Stimulated activated CD4-positive, alpha-beta T cell treated with anti-CD3 and anti-CD28 coated beads, Interleukin-15, amount 100 ng/mL, for 48 hours (primary cell): ENCODE measurements around the gene INO80B.
A peak's percentile ranks its signal among the peaks of the same experiment; 100 is the strongest.
"Not testable (repeated sequence)": the region's sequence is repeated elsewhere in the genome, so short reads cannot be mapped to it uniquely, and the experiment has no call there.

Experiments used
- DNase-seq, 2 donors: peaks; one replicate each; pipeline ENCODE4 v3.0.0-alpha.2; 2020; ENCODE audit warnings: low read depth in 2 of 2

The INO80B gene

DNA sequence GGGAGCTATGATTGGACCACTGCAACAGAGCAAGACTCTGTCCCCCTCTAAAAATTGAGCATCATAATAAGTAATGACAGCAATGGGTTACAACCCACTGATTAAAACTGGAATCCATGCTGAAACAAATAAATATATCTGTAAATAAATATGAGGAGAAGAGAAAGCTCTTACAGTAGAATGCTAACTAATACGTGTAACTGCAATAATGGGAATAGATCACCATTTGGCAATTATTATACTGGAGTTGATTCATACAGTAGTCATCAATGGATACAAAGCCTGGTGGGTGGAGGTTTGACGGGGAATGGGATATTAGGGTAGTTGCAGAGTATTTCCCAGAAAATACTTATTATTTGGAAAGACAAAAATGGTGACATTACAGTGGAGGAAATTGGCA, 6.1 kb upstream of the INO80B start:
- DNase-seq, result no peak

GRCh38 chr2:74450570-74451190, 4.2 kb upstream of the INO80B start:
- DNase-seq, result no peak

DNA sequence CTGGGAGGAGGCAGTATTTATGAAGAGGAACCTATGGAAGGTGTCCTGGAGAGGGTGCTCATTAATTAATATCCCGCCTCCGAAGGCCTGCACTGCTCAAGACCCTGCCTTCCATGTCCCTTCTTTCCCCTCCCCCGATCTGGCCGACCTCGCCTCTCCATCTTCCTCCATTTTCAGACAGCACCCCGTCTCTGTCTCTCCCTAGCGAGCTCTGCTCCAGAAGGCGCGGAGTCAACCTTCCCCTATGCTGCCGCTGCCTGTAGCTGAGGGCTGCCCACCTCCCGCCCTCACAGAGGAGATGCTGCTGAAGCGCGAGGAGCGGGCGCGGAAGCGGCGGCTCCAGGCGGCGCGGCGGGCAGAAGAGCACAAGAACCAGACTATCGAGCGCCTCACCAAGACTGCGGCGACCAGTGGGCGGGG, 2.3 kb downstream of the INO80B start:
- no peak for DNase-seq

- DNase-seq, result peak; percentile 64 to 76
Measured at GRCh38 chr2:74457549-74458131, 2.8 kb downstream of the INO80B start.

- DNase-seq, result peak; percentile 99
Measured at GRCh38 chr2:74458132-74458937, 3.4 kb downstream of the INO80B start, which contains the start of gene WBP1. Gene WBP1 (plus strand): TSS chr2:74458438. CDS start chr2:74458603, 165 bp downstream.

- no peak for DNase-seq
Measured at GRCh38 chr2:74458938-74459363, 4.1 kb downstream of the INO80B start.

DNA sequence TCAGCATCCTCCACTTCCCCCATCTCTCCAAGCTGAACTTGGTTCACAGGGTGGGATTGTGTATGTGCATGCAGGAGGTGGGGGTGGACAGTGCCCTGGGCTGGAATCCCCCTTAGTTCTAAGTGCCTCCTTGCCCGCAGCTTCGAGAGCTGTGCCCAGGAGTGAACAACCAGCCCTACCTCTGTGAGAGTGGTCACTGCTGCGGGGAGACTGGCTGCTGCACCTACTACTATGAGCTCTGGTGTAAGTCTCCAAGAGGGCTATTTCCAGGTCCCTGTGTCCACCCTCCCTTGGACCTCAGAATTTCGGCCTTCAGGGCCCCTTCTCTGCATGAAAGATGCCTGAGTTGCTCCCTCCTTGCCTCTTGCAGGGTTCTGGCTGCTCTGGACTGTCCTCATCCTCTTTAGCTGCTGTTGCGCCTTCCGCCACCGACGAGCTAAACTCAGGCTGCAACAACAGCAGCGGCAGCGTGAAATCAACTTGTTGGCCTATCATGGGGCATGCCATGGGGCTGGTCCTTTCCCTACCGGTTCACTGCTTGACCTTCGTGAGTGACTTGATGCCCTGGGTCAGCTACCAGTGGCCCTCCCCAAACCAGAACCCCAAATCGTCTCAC, 4.7 kb downstream of the INO80B start:
- not testable (repeated sequence) for DNase-seq

DNA sequence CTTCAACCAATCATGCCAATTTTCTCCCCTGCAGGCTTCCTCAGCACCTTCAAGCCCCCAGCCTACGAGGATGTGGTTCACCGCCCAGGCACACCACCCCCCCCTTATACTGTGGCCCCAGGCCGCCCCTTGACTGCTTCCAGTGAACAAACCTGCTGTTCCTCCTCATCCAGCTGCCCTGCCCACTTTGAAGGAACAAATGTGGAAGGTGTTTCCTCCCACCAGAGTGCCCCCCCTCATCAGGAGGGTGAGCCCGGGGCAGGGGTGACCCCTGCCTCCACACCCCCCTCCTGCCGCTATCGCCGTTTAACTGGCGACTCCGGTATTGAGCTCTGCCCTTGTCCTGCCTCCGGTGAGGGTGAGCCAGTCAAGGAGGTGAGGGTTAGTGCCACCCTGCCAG, 5.3 kb downstream of the INO80B start:
- not testable (repeated sequence) for DNase-seq

- DNase-seq, result no peak
Measured at GRCh38 chr2:74461187-74462053, 6.5 kb downstream of the INO80B start.

DNA sequence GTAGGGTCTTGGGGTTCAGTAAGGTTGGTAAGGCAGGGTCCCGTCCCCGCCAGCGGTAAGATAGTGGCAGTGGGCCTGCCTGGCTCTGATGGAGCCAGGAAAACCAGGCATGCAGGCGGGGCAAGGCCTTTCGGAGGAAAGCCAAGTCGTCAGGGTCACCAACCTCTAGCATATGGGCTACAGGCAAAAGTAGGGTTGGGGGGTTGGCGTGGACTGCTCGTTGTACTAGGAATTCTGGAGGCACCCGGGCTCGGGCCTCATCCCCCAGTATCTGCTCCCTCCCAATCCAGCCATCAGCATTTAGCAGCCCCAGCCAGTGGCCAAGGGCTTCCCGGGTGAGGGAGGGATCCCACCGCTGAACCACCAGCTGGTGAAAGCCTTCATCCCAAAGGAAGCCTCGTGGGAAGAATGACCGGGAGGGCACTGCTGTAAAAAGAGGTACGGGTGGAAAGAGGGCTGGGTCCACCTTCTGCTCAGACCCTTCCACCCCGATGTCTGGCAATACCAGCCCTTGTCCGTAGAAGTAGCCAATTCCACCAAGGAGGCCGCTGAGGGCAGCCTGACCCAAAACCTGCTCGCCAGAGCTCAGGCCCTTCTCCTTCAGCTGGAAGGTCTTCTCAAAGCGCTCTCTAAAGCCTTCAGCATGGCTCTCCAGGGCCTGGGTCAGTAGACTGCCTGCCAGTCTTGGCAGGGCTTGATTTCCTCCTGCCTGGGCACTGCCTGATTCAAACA, 7.3 kb downstream of the INO80B start:
- DNase-seq, result no peak

DNA sequence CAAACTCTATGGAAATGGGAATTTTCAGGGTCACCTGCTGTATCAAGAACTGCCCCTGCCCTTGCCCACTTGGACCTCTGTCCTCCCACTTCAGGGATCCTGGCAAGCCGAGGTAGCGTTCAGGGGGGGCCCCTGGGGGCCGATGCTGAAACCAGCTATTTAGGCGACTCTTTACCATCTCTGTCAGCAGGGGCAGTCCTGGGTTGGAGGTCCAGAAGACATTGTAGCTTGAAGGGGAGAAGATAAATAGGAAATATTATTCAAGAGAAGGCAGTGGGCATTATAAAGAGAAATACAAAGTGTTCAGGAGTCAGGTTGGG, 7.9 kb downstream of the INO80B start:
- DNase-seq, result no peak

GRCh38 chr2:74464406-74464805, 9.5 kb downstream of the INO80B start:
- DNase-seq, result no peak

- not testable (repeated sequence) for DNase-seq
Measured at GRCh38 chr2:74470742-74471141, 15.9 kb downstream of the INO80B start.

- no peak for DNase-seq
Measured at GRCh38 chr2:74471332-74472065, 16.6 kb downstream of the INO80B start.

GRCh38 chr2:74472086-74472944, 17.4 kb downstream of the INO80B start, which contains the start of gene MRPL53:
Gene MRPL53 (minus strand): TSS chr2:74472680. CDS start chr2:74472660, 20 bp downstream.
- peak; percentile 91 for DNase-seq

GRCh38 chr2:74472945-74473258, 18.0 kb downstream of the INO80B start:
- DNase-seq, result no peak

DNA sequence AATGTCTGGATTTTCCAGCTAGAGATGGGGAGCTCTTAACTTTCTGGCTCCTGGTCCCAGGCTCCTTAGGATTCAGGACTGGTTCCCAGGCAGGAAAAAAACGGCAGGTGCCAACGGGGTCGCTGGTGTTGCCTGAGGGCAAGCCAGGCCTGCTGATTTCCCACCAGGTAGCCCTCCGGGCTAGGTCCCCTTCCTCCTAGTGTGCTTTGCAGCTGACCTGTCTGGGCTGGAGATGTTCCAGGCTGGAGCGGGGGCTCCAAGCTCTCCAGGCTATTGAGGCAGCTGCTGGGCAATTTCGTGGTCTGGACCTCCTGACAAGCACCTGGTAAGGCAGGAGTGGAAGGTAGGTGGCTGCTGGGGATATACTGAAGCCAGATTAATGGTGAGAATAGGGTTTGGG, 19.6 kb downstream of the INO80B start:
- no peak for DNase-seq

- no peak for DNase-seq
Measured at GRCh38 chr2:74474899-74475298, 20.0 kb downstream of the INO80B start.

DNA sequence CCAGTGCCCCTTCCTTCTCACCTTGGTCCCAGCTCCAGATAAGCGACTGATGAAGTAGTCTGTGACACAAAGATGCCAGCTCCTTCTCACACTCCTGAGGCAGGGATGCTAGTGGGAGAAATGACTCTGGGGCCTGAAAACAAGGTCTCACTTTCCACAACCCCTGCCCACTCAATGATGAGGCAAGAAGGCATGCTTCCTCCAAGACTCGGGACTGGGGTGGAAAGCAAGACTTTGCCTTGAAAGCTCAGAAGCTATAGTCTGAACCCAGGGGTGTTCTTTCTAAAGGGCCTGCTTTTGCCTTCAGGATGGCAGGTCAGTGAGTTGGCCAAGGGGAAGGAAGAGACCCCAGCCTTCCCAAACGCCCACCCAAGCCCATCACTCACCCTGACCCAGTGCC, 26.5 kb downstream of the INO80B start:
- DNase-seq, result no peak
